Measurements from ENCODE around the gene SHROOM3.

- TF ChIP-seq TAF1 (IDR thresholded peaks at IDR 0.05; ENCODE audit: low read depth) (no peak), CTCF (IDR thresholded peaks at IDR 0.05; ENCODE audit: poor library complexity, severe bottlenecking) (no peak), EP300 (conservative IDR thresholded peaks at IDR 0.05; ENCODE audit: poor library complexity, severe bottlenecking) (no peak), EZH2 (IDR thresholded peaks at IDR 0.05; ENCODE audit: borderline replicate concordance, insufficient read depth, low read length, poor library complexity, severe bottlenecking) (no peak), MXI1 (conservative IDR thresholded peaks at IDR 0.05; ENCODE audit: poor library complexity, severe bottlenecking) (no peak), SMC3 (conservative IDR thresholded peaks at IDR 0.05; ENCODE audit: poor library complexity) (no peak), REST (IDR thresholded peaks at IDR 0.05; ENCODE audit: borderline replicate concordance) (no peak), POLR2AphosphoS5 (IDR thresholded peaks at IDR 0.05) (no peak), RAD21 (conservative IDR thresholded peaks at IDR 0.05) (no peak)
Measured at GRCh38 chr4:76799718-76800117, 364.7 kb downstream of the SHROOM3 start.

Data from neural cell (in vitro differentiated cells).